Inflammatory macrophage treated with lipopolysaccharide for 4 hours (primary cell): ENCODE results near the gene QKI.

Source experiments
- DNase-seq: peaks from one replicate; pipeline ENCODE4 v3.0.0-alpha.2; 2020

The QKI gene

DNA sequence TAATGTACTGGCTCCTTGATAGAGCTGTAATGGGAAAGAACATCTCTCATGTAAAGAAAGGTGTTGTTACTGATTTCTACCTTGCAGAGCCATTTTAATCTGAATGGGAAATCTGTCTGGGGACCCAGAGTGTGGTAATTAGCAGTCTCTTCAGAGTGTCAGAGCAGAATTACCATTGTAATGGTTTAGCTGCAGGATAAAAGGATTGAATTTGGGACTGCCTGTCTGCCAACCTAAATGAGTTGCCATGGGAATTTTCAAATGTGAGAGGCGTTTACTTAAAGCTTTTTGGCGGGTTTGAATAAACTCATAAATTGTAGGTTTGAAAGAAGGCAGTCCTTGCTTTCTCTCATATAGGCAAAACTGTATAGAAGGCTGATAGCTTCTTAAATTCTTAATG, 128.8 kb downstream of the QKI start:
- no peak for DNase-seq

DNA sequence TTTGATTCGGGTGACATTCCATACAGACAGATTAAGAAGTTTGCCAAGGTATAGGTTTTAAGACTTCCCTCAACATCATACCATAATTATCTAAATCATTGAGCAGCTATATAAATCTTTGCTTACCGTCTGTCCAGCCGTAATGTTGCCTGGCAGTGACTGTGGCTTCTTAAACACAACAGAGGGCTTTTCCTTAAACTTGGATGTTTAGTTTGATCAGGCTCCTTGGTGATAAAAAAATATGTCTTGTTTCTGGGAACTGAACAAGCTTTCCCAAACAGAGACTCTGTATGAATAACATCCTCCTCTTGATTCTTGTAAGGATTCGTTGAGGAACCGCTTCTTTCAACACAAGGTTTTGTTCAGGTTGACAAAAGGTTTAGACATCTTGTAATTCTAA, 130.9 kb downstream of the QKI start:
- no peak for DNase-seq

DNA sequence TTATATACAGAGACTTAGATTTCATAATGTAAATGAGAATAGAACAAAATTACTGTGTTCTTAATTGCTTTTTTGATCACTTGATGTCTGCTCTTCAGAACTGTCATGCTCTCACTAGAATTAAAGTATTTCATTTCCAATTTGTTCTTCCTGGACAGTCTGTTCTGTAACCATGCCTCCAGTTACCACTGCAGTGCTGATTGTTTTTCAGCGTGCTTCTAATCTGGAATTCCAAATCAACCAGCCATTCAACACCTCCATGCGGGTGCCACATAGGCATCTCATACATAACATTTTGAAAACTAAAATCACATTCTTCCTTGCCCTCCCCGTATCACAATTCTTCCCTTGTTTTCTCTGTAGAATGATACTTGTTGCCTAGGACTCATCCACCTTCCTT, 132.8 kb downstream of the QKI start:
- DNase-seq = no peak

DNA sequence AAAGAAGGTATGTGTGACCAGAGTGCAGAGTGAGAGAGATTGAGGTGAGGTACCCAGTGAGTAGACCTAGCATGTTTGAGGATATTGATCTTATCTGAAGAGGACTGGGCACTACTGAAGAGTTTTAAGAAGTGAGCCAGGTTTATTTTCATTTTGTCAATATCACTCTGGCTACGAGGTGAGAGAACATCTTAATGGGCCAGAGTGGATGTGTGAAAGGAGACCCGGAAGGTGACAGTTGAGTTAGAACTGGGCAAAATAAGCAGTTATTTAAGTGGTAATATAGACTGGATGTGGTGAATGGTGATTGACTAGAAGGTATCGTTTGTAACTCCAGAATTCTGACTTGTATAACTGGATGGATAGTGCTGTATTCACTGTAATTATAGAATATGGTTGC, 134.1 kb downstream of the QKI start:
- no peak for DNase-seq

DNA sequence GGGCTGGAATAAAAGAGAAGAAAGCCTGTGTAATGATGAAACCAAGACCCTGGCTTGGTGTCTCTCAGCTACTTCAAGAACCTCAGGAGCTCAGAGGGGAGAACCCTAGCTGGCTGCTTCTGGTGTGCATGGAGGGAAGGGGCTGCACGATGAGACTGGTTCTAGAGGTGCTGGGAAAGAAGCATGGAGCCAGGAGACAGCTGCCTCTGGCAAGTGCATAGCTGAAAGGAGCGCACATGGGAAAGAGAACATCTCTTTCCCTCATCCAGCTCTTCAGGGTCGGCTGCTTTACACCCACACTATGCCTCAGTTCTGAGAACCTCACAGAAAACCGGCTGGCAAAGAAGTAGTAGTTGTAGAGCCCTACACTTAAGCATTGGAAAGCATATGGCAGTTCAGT, 139.5 kb downstream of the QKI start:
- DNase-seq = no peak

DNA sequence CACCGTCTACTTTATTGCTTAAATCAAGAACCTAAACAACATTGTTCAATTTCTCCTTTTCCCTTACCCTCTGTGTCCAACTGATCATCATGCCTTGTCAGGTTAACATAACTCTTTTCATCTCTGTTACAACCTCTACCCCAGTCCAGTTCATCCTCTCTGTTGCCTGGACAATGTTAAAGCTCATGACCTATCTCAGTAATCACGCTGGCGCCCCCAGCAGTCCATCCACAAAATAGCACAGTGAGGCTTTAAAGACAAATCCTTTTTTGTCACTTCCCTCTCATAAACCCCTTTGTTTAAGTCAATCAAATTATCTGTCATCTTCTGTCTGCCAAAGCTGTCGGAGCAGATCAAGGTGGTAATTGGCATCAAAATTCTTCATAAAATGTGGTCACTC, 140.1 kb downstream of the QKI start:
- peak; percentile 66 for DNase-seq

DNA sequence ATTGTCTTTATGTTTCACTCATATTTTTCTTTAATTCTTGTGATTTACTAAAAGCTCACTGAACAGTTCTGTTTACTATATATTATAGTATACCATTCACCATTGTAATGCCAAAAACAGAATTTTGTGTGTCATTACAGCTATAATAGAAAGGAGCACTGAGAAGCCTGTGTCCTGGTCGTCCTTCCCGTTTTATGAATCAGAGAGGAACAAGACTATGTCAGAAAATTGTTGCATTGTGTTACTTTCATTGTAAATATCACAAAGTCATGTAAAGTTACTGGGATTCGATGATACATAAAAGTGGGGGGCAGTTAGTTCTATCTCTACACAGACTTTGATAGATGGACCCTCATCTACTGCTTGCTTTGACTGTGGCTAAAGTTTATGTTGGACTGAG, 145.1 kb downstream of the QKI start:
- peak; percentile 36 for DNase-seq

DNA sequence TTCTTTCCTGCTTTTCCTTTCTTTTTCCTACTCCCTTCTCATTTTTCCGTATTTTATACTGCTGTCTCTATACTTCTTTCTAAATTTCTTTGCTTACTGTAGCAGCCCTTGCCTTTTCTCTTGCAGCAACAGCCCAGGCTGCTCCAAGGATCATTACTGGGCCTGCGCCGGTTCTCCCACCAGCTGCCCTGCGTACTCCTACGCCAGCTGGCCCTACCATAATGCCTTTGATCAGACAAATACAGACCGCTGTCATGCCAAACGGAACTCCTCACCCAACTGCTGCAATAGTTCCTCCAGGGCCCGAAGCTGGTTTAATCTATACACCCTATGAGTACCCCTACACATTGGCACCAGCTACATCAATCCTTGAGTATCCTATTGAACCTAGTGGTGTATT, 148.8 kb downstream of the QKI start:
- no peak for DNase-seq

DNA sequence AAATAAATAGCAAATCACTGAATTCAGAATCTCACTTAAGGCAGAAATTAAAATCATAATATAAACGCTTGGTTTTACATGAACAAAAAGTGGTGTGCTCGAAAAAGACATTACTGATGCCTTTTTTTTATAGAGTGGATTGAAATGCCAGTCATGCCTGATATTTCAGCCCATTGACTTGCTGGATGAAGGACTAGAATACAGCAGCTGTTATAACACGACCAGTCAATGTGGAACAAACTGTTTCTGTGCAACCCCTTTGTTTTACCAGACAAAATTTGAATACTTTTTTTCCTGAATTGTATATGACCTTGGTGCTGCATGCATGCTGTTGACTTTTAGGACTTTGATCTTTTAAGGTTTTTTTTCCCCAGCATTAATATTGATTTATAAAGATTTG, 150.0 kb downstream of the QKI start:
- no peak for DNase-seq

DNA sequence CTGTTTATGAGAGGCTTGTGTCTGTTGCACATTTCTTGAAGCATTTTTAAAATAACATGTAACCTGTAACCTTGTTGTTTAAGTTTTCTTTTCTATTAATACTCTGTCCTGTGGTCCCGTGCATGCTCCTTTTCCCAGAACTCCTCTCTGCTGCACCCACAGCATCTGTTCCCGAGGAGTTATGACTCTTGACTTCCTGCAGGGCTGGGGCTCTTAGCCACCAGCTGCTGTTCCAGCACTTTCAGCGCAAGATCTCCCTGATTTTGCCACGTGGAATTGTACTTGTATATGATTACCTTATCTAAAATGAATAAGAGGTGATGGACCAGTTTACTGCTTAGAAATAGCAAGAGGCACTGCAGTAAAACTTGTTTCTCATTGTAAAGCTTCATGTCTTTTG, 150.6 kb downstream of the QKI start:
- no peak for DNase-seq

DNA sequence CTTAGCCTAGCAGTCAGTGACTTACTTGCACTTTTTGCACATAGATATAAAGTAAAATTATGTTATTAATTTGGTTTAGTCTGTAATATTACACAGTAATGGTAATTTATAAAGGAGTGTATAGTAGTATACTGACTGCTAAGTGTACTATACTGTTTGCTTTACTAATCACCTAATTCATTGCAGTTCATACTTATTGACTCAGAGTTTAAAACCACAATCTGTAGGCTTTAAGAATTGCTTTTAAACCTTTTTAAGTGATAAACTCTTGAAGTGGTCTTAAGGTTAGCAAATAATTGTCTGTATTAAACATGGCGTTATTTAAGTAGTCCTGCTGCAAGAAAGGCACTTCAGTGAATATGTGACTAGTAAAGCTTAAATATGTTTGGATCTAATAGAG, 151.5 kb downstream of the QKI start:
- DNase-seq = no peak

DNA sequence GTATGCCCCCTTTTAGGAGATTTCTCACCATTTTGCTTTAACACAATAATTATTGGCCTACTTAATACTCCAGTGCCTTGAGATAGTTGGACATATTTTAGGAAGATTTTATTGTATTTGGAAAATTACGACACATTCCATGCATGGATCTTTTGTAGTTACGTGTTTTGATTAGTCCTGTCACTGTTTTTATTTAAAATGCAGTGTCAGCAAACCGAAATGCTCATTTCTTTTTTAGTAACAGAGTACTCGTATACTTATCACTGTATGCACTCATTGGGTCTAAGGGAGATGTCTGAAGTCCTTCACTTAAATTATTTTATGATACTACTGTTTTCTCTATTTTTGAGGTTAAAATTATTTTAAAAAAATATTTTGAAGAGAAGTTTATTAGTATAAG, 153.8 kb downstream of the QKI start:
- DNase-seq = no peak

DNA sequence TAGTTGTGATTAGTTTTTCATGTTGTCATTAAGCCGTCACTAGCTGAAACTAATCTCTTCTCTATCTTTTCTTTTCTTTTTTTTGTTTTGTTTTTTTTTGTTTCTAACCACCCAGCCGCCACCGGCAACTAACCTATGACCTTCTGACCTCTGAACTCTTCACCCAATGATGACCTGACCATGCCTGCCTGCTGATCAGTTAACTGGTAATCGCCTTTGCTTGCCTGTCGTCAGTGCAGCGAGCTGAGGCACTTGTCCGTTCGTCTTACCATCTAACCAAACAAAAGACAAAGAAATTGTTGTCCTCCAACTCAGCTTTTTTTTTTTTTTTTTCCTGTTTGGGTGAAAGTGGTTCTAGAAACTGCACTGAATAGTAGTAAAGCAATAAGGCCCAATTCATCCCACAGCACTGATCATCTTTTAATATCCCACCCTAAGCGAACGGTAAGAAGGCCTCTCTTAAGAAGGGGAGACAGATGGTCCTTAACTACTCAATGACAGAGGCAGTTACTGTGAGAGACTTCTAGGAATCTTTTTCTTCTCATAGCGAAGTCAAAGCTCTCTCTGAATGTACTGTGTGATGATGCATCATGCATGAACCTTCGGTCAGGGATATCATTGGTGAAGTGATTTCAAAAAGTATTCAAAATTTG, 156.2 kb downstream of the QKI start:
- DNase-seq = no peak

DNA sequence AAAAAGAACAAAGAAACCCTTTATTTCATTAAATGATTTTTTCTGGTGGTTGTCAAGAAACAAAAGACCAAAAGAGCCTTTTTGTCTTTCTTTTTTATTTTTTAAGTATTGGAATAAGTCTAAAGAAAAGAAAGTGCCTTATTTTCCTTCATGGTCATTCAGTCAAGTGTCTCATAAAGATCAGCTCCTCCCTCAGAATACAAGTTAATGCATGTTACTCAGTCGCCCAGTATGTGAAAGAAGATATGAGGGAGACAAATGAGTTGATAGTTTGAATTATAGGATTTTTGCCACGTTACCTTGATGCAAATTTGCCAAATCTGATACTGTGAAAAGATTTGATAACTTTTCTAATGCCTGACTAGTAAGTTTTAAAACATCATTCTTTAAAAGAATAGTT, 157.2 kb downstream of the QKI start:
- DNase-seq = no peak

DNA sequence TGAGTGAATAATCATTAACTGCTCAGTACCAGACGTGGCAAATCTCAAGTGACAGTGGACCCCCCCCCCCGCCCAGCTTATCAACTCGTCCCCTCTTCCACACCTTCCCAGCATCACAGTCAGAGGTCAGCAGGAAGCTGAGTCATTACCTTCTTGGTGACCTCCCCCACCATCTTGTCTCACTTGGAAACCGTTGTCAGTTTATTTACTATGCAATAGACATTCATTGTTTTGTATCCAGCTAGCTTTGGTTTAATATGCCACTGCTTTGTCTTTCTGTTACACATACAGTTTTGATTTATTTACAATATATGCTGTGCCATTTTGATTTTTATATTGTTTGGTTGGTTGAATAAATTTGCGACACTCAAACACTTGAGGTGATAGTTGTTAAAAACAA, 158.1 kb downstream of the QKI start:
- DNase-seq = no peak

DNA sequence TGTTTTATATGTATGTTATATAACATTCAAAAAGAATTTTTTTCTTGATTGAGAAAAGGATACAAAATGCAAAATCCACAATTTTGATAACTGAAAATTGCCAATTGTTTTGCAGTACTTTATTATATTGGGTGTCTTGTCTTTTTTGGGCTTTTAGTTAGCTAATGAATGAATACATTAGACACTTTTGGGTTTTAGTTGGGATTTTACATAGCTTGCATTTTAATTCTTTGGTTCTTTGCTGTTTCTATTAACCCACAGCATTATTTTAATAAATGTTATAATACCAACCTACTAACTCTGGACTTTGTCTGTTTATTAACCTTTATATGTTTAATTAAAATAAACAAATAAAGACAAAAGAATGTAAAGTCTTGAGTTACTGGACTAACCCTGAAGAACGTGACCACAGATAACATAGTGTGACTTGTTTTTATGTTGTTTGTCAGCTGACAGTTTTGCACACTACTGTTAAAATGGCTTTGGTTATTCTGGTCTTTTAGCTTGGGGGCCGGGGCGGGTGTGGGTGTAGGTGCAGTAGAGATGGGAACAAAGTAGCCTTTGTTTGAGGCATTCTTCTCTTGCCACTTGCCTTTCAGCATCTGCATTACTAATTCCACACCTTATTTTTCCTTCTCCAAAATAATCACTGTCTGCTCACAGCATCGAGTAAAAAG, 159.1 kb downstream of the QKI start:
- DNase-seq = no peak

DNA sequence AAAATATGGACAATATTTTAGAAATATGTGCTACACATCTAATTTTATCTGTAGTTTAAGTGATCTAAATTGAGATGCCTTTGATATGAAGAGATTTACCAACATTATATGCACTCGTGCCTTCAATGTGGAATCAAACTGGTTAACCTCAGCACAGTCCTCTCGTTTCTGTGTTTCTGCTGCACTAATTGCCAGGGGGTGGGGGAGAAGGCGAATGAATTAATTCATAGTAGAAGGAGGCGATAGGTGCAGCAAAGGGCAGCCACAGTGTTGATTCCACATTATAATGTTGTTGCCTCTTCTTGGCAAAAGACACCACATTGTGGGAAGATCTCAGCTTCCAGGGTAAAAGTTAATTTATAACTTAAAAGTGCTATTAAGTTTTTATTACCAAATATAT, 161.6 kb downstream of the QKI start:
- DNase-seq = no peak

DNA sequence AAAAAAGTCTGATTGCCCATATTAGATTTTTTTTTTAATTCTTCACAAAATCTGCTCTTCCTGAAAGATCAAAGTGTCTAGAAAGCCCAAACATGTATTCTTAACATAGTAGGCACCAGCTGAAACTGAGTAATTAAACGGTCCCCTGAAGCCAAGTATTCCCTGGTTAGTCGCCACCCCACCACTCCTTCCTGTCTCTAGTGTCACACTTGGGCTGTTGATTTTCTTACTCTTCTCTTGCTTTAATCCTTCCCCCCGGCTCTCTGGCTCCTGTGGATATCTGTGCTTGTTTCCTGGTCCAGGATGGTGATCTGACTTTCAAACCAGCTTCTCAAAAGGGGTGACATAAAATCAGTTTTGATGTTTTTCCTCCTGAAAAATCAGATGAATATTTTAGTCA, 162.9 kb downstream of the QKI start:
- DNase-seq = no peak

DNA sequence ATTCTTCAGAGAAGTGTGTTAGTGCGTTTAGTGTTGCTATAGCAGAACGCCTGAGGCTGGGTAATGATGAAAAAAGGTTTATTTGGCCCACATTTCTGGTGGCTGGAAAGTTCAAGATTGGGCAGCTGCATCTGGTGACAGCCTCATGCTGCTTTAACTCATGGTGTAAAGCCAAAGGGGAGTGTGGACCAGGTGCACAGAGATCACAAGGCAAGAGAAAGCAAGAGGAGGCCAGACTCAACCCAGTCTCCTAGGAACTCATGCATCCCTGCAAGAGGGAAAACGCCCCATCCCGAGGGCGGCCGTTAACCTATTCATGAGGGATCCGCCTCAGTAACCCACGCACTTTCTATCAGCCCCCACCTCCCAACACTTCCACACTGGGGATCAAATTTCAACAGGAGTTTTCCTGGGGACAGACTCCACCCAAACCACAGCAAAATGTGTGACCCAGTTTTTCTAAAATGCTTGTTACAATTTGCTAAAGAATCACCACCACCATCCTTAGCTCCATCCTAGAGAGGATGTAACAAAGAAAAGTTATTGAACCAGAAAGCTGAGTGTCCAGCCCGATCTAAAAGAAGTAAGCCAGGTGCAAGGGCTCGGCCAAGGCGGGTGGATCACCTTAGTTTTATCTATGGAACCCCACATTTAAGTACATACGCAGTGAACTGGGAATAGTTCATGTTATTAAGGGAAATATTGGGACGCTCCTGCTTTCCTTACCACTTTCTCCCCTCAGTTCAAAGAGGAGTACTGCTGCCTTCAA, 164.8 kb downstream of the QKI start:
- no peak for DNase-seq

DNA sequence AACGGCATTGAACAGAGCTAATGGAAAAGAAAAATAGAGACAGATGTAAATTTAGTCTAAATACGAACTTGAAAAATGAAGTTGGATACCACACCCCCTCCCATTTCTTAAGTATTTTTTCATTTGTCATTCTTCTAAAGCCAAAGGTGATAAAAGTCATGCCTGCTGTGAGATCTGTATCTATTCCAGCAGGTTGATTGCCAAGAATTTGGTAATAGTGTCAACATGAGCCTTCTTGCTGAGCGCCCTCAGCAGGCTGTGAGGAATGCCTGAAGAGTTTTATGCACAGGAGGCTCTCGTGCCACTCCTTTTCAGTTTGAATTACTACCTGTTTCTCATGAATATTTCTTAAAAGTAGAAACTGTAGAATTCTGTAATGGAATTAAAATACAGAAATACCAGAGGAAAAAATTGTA, 165.4 kb downstream of the QKI start:
- DNase-seq = no peak

DNA sequence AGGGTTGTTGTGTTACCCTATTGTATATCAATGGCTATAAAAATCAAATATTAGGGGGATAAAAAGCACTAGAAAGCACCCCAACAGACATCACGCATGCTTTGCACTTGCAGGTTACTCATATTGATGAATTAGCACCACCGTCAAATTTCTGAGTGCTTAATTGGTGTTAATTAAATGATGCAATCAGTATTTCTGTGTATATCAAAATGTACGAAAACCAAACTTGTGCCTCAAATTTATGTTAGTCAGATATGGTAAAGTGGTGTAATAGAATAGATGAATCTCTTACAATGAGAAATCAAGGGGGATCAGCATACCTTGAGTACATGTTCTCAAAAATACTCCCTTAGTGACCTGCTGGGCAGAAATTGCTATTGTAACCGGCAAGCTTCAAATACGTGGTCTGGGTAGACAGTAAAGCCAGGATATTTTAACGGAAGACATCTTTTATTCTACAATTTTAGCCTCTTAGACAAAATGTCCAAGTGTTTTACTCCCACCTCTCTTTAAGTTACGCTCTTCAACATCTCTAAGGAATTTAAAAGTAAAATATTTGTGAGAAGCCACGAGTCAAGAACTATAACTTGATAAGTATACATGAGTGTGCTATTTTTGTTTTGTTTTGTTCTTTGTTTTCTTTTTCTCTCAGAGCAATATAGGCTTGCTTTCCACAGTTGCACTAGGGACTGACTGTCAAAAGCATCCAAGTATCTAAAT, 166.0 kb downstream of the QKI start:
- no peak for DNase-seq

DNA sequence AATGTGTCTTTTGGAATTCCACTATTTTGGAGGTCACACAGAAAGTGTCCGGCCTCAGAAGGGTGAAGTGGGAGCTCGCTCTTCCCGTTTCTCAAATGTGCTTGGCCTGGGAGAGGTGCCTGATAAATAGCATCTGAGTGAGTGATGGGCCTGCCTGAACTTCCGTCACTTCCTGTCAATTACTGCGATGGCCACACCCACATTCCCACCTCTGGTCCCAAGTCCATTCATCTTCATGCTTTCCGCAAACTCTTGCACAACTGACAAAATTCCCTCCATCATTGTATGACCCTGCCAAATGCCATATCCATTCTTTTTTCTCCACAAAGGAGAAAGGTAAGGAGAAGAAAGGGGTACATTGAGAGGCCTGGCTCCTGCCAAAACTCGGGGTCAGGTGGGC, 169.0 kb downstream of the QKI start:
- no peak for DNase-seq

DNA sequence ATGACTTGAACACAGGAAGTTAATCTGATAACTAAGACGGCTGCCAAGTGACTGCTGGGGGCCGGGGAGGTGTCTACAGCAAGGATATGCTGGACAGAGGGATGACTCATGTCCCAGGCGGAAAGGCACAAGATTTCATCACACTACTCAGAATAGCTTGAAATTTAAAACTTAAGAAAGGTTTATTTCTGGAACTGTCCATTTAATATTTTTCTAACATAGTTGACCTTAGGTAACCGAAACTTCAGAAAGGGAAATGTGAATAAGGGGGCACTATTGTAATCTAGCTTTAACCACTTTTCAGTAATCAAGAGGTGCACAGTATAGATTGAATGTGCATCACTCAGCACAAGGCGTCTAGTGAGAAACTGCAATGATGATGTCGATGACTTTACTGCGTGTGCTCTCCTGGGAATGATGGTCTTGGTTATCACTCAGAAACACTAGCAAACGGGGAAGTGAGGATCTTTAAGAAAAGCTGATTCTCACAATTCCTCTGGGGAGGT, 171.5 kb downstream of the QKI start:
- peak; percentile 83 for DNase-seq

DNA sequence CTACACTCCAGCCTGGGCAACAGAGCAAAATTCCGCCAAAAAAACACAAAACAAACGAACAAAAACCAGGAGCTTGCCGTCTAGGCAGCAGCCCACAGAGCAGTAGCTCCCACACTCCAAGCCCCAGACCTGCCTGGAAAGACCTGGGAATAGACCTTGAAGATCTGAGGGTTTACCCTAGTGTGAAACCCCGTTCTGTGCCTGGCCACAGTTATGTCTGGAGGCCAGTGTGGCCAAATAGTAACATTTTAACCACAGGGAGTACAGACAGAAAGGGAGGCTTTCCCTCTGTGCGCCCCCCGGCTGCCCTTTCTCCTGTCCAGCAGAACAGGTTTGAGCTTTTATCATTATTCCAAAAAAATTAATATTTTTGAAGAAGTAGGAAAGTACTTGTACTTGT, 172.4 kb downstream of the QKI start:
- no peak for DNase-seq
